Measurements from ENCODE around the gene BTF3L4. TPM values are rescaled to one million over a fixed set of nuclear protein-coding genes. Genes with fewer than 3 reads are reported as not detected.
A peak's percentile ranks its signal among the peaks of the same experiment; 100 is the strongest.

Gene BTF3L4
- total RNA-seq, 1 experiment from 2014 or later: 106 TPM

GRCh38 chr1:52070704-52071103 lies 14.6 kb downstream of the BTF3L4 start:
- H3T11ph ChIP-seq (ENCODE audit: low read length): no peak overlapping the region
- no peak overlapping the region for H4K91ac ChIP-seq (ENCODE audit: insufficient read length, low read depth, low read length)
- H3K4me2 ChIP-seq (ENCODE audit: insufficient read depth, insufficient read length, low read length): no peak overlapping the region
- Mint-ChIP-seq H3K4me1 (no peaks in the 10 kb centered on the region), H3K36me3 (ENCODE audit: insufficient read depth in 1 of 3, low read depth in 3 of 3) (peaks cover 27 to 67% (median 59%) of the 10 kb centered on the region in 3 experiments; a peak in 6 of 7 replicates), H3K4me3 (no peak overlapping the region), H3K27ac (peak overlapping the region in 1 of 3 experiments; percentile 48; a peak in 1 of 7 replicates), H3K9me3 (no peaks in the 10 kb centered on the region; a peak in 1 of 5 replicates), H3K27me3 (ENCODE audit: low read depth) (no peaks in the 10 kb centered on the region)
- H3K23ac ChIP-seq (ENCODE audit: insufficient read length, low read depth, low read length): no peak overlapping the region
- no peaks in the 10 kb centered on the region for H3K4me1 ChIP-seq (ENCODE audit: insufficient read depth, low read length)
- H3K4ac ChIP-seq (ENCODE audit: low read depth, low read length): no peak overlapping the region
- no peak overlapping the region for H3K56ac ChIP-seq (ENCODE audit: insufficient read length, low read depth, low read length)
- WGBS (ENCODE audit: extremely low coverage, insufficient read length, low lambda C conversion rate): no CpG with 5 or more reads among the region's 4 CpGs
- H3K79me2 ChIP-seq (ENCODE audit: insufficient read depth, low read length): 0 out of 2 replicates have a peak, but pooled peaks cover 2% of the 10 kb centered on the region
- H3K27ac ChIP-seq (ENCODE audit: insufficient read length, low read depth, low read length): no peak overlapping the region
- no peak overlapping the region for H4K5ac ChIP-seq (ENCODE audit: insufficient read length, low read depth, low read length)
- no peak overlapping the region for H2BK5ac ChIP-seq (ENCODE audit: insufficient read length, low read length)
- TF ChIP-seq CTCF (conservative IDR thresholded peaks at IDR 0.05): no peak
- H2BK20ac ChIP-seq (ENCODE audit: low read depth, low read length, poor library complexity, severe bottlenecking): no peak overlapping the region
- no peak overlapping the region for H2BK15ac ChIP-seq (ENCODE audit: low read depth, low read length)
- no peak overlapping the region for H3K14ac ChIP-seq (ENCODE audit: insufficient read depth, low read length)
- no peaks in the 10 kb centered on the region for H3K9me3 ChIP-seq (ENCODE audit: control insufficient read depth, low read depth, low read length)
- no peaks in the 10 kb centered on the region for H4K20me1 ChIP-seq (ENCODE audit: control insufficient read depth, insufficient read depth, insufficient read length)
- DNase-seq: no peak
- no peak overlapping the region for H2AK5ac ChIP-seq (ENCODE audit: insufficient read length, low read length)
- no peaks in the 10 kb centered on the region for H3K23me2 ChIP-seq (ENCODE audit: insufficient read length, low read depth, low read length, poor library complexity, severe bottlenecking)
- H2AFZ ChIP-seq (ENCODE audit: low read length): no peak overlapping the region
- no peak overlapping the region for H4K8ac ChIP-seq (replicated peaks; ENCODE audit: insufficient read length, low read depth, low read length)
- no peaks in the 10 kb centered on the region for H3K79me1 ChIP-seq (ENCODE audit: insufficient read depth, low read depth, low read length, poor library complexity, severe bottlenecking)
- H3K18ac ChIP-seq (ENCODE audit: insufficient read length, low read depth, low read length): no peak overlapping the region
- H3K9ac ChIP-seq (ENCODE audit: extremely low read depth, insufficient read length, low read length): no peak overlapping the region
- no peak overlapping the region for H2BK120ac ChIP-seq (ENCODE audit: low read depth, low read length, poor library complexity, severe bottlenecking)
- no peak overlapping the region for H2BK12ac ChIP-seq (ENCODE audit: insufficient read length, low read depth, low read length)
- no peaks in the 10 kb centered on the region for H3K27me3 ChIP-seq (ENCODE audit: insufficient read depth, low read length)

Data from H9 (cell line).